SK-N-SH (cell line): ENCODE measurements around the gene HS6ST3. TPM values are rescaled to one million over a fixed set of nuclear protein-coding genes. Genes with fewer than 3 reads are reported as not detected.

Experiments
- CTCF ChIA-PET: fragments of 300-600, 350-600 bp; formaldehyde crosslinking; extraction: SDS; loops from one replicate; lab custom pipeline; 2021; lab: Yijun Ruan, JAX
- POLR2A ChIA-PET: fragments of 350-600 bp; sonication (Branson Sonifier 250); formaldehyde crosslinking; extraction: SDS; loops from one replicate; lab custom pipeline; 2020; ENCODE audit warnings: antibody characterized with exemption, inconsistent platforms; lab: Yijun Ruan, JAX
- DNase-seq: peaks from one replicate; pipeline ENCODE4 v3.0.0; 2012
- H2AFZ ChIP-seq: fragments of 200-600 bp; sonication (generic); 2 replicates; pipeline ENCODE4 v1.8.1; 2016; ENCODE audit warnings: antibody characterized with exemption, mild to moderate bottlenecking, low read depth
- H3F3A ChIP-seq: fragments of 200-600 bp; sonication (generic); replicated peaks from 2 replicates; pipeline ENCODE3; 2016; ENCODE audit warnings: antibody characterized with exemption, mild to moderate bottlenecking; ENCODE audit not compliant: insufficient read depth
- H3K27ac ChIP-seq, 2 experiments: fragments of 200-500 bp in 1 of 2; fragments of 200-600 bp in 1 of 2; sonication (Bioruptor generic) in 1 of 2; sonication (generic), shearing (Covaris generic) in 1 of 2; 2 replicates each; pipeline versions ENCODE4 v1.5.1 to v1.6.1; 2014 to 2016; ENCODE audit warnings: low read depth in 2 of 2, inconsistent platforms in 1 of 2, low read length in 1 of 2, mild to moderate bottlenecking in 1 of 2, mixed read lengths in 1 of 2
- H3K27me3 ChIP-seq: fragments of 200-600 bp; sonication (generic), shearing (Covaris generic); 2 replicates; pipeline ENCODE4 v1.6.1; 2016; ENCODE audit warnings: mixed run types; ENCODE audit not compliant: insufficient read depth
- H3K36me3 ChIP-seq, 2 experiments: fragments of 200-500 bp in 1 of 2; fragments of 200-600 bp in 1 of 2; sonication (Bioruptor generic) in 1 of 2; sonication (generic) in 1 of 2; replicated peaks in 1 of 2; 2 replicates each; pipeline versions ENCODE3 to v1.5.1; 2014 to 2016; ENCODE audit warnings: low read length in 1 of 2, mild to moderate bottlenecking in 1 of 2; ENCODE audit not compliant: insufficient read depth in 2 of 2, control insufficient read depth in 1 of 2
- H3K4me1 ChIP-seq, 2 experiments: fragments of 200-500 bp in 1 of 2; fragments of 200-600 bp in 1 of 2; sonication (Bioruptor generic) in 1 of 2; sonication (generic), shearing (Covaris generic) in 1 of 2; 2 replicates each; pipeline versions ENCODE4 v1.5.1 to v1.6.1; 2014 to 2016; ENCODE audit warnings: low read depth in 1 of 2, low read length in 1 of 2, mixed run types in 1 of 2; ENCODE audit not compliant: insufficient read depth in 2 of 2, control insufficient read depth in 1 of 2
- H3K4me2 ChIP-seq: fragments of 200-600 bp; sonication (generic), shearing (Covaris generic); 2 replicates; pipeline ENCODE4 v1.6.1; 2017; ENCODE audit warnings: mixed run types
- H3K4me3 ChIP-seq, 2 experiments: fragments of 200-500 bp in 1 of 2; fragments of 200-600 bp in 1 of 2; sonication (Bioruptor generic) in 1 of 2; sonication (generic), shearing (Covaris generic) in 1 of 2; 2 replicates each; pipeline versions ENCODE4 v1.5.1 to v1.8.1; 2014 to 2016; ENCODE audit warnings: low read depth in 2 of 2, inconsistent platforms in 1 of 2, low read length in 1 of 2, mild to moderate bottlenecking in 1 of 2, mixed read lengths in 1 of 2, moderate library complexity in 1 of 2
- H3K79me2 ChIP-seq: fragments of 200-600 bp; sonication (generic); 2 replicates; pipeline ENCODE4 v1.8.1; 2017; ENCODE audit warnings: mild to moderate bottlenecking; ENCODE audit not compliant: insufficient read depth
- H3K9ac ChIP-seq: fragments of 200-600 bp; sonication (generic); 2 replicates; pipeline ENCODE4 v1.6.1; 2017; ENCODE audit warnings: mixed run types
- H3K9me2 ChIP-seq: fragments of 200-600 bp; sonication (generic); 2 replicates; pipeline ENCODE4 v1.6.1; 2017; ENCODE audit warnings: mixed run types
- H3K9me3 ChIP-seq: fragments of 200-600 bp; sonication (generic); 2 replicates; pipeline ENCODE4 v1.6.1; 2017; ENCODE audit warnings: mixed run types, mild to moderate bottlenecking, moderate library complexity
- H4K20me1 ChIP-seq: fragments of 200-600 bp; sonication (generic); 2 replicates; pipeline ENCODE4 v1.6.1; 2017; ENCODE audit warnings: mild to moderate bottlenecking, mixed run types; ENCODE audit not compliant: insufficient read depth
- CHD2 ChIP-seq: fragments of 150-350 bp; IDR thresholded peaks from 2 replicates; pipeline ENCODE4 v1.6.1; 2018; ENCODE audit warnings: low read length; ENCODE audit not compliant: partially characterized antibody
- CTCF ChIP-seq: fragments of 200-600 bp; sonication (generic); IDR thresholded peaks from 2 replicates; pipeline ENCODE4 v1.6.1; 2017; ENCODE audit warnings: antibody characterized with exemption, mild to moderate bottlenecking, moderate library complexity
- ELF1 ChIP-seq: IDR thresholded peaks from 2 replicates; pipeline ENCODE4 v1.4.0; 2012
- EP300 ChIP-seq, 2 experiments: IDR thresholded peaks; 2 replicates each; pipeline versions ENCODE4 v1.4.0 to v1.6.1; 2012; ENCODE audit warnings: borderline replicate concordance in 1 of 2, low read depth in 1 of 2, low read length in 1 of 2
- FOXM1 ChIP-seq: IDR thresholded peaks from 2 replicates; pipeline ENCODE4 v1.4.0; 2012; ENCODE audit warnings: low read depth, mild to moderate bottlenecking
- GABPA ChIP-seq: IDR thresholded peaks from 2 replicates; pipeline ENCODE4 v1.4.0; 2012; ENCODE audit warnings: low read depth, mild to moderate bottlenecking
- IRF3 ChIP-seq: fragments of 150-350 bp; IDR thresholded peaks from 2 replicates; pipeline ENCODE4 v1.6.1; 2016; ENCODE audit warnings: mild to moderate bottlenecking, low read depth, low read length
- MEF2A ChIP-seq: IDR thresholded peaks from 2 replicates; pipeline ENCODE4 v1.4.0; 2012; ENCODE audit warnings: low read depth, borderline replicate concordance
- MXI1 ChIP-seq: IDR thresholded peaks from 2 replicates; pipeline ENCODE4 v1.6.1; 2012; ENCODE audit warnings: mild to moderate bottlenecking, low read depth, low read length, improper control_type of control experiment
- NFIC ChIP-seq: IDR thresholded peaks from 2 replicates; pipeline ENCODE4 v1.4.0; 2012; ENCODE audit warnings: borderline replicate concordance
- NRF1 ChIP-seq: IDR thresholded peaks from 2 replicates; pipeline ENCODE4 v1.6.1; 2012; ENCODE audit warnings: low read depth, mild to moderate bottlenecking, low read length
- REST ChIP-seq: IDR thresholded peaks from 2 replicates; pipeline ENCODE4 v1.6.1; 2012; ENCODE audit warnings: mild to moderate bottlenecking, low read depth, low read length, moderate library complexity
- RXRA ChIP-seq: IDR thresholded peaks from 2 replicates; pipeline ENCODE4 v1.4.0; 2012; ENCODE audit warnings: low read depth, mild to moderate bottlenecking, borderline replicate concordance
- TAF1 ChIP-seq: IDR thresholded peaks from 2 replicates; pipeline ENCODE4 v1.6.1; 2012; ENCODE audit warnings: low read depth, mild to moderate bottlenecking, low read length, moderate library complexity, borderline replicate concordance
- TEAD4 ChIP-seq: IDR thresholded peaks from 2 replicates; pipeline ENCODE4 v1.4.0; 2012; ENCODE audit warnings: mild to moderate bottlenecking, borderline replicate concordance; ENCODE audit not compliant: insufficient read depth
- USF2 ChIP-seq: fragments of 150-350 bp; IDR thresholded peaks from 2 replicates; pipeline ENCODE4 v1.6.1; 2017; ENCODE audit warnings: antibody characterized with exemption, low read length, low read depth, borderline replicate concordance
- YY1 ChIP-seq: IDR thresholded peaks from 2 replicates; pipeline ENCODE4 v1.4.0; 2012; ENCODE audit warnings: low read depth, mild to moderate bottlenecking
- WGBS: methylation state at CpG from one replicate; pipeline ENCODE4 v1.1.6; 2017; ENCODE audit warnings: low lambda C conversion rate; 5-methylcytosine and 5-hydroxymethylcytosine counted together
- polyA plus RNA-seq, 3 experiments: library from polyadenylated mRNA; depleted of rRNA; stranded (reverse); fragments of >200 nt; gene quantifications; 2 replicates each; pipeline ENCODE4 v1.2.3, GENCODE V29; 2012

The HS6ST3 gene
- polyA plus RNA-seq, 1 of the 3 experiments (the other 2 are of a cell fraction): under 0.01 TPM

GRCh38 chr13:96238241-96238640 lies 148.3 kb downstream of the HS6ST3 start:
- H3K27me3 ChIP-seq: no peaks in the 10 kb centered on the region
- no peak overlapping the region for H3K4me3 ChIP-seq

GRCh38 chr13:96238861-96239260 lies 149.0 kb downstream of the HS6ST3 start:
- no peak for DNase-seq
- no peaks in the 10 kb centered on the region for H3K4me1 ChIP-seq
- WGBS: 32% methylated on average over 5 of the region's 5 CpGs
- no peak for TF ChIP-seq YY1
- no peak for TF ChIP-seq REST
- TF ChIP-seq NRF1: no peak
- TF ChIP-seq TAF1: no peak
- no peak for TF ChIP-seq USF2
- TF ChIP-seq IRF3: no peak
- no peak for TF ChIP-seq FOXM1
- no peak for TF ChIP-seq RXRA
- no peak for TF ChIP-seq GABPA
- no peak for TF ChIP-seq MXI1

More at GRCh38 chr13:96238241-96238640, 148.3 kb downstream of the HS6ST3 start:
- Histone ChIP-seq H3K36me3 (no peaks in the 10 kb centered on the region), H3K27ac (no peak overlapping the region), H3K9me3 (no peaks in the 10 kb centered on the region), H4K20me1 (no peaks in the 10 kb centered on the region), H3K4me2 (no peak overlapping the region), H3K9ac (no peak overlapping the region), H3K9me2 (no peaks in the 10 kb centered on the region), H3K79me2 (no peaks in the 10 kb centered on the region), H2AFZ (no peak overlapping the region; the same call in 1 of the 2 replicates), H3F3A (no peaks in the 10 kb centered on the region), H3K4me1 (no peaks in the 10 kb centered on the region)
- ChIA-PET CTCF (no interaction called here), POLR2A (no interaction called here)
- DNase-seq: no peak
- no peak for TF ChIP-seq USF2
- no peak for TF ChIP-seq CTCF
- TF ChIP-seq TEAD4: no peak
- TF ChIP-seq MEF2A: no peak
- no peak for TF ChIP-seq GABPA
- TF ChIP-seq NFIC: no peak
- TF ChIP-seq MXI1: no peak
- no peak for TF ChIP-seq ELF1
- TF ChIP-seq EP300 (IDR thresholded peaks at IDR 0.05; ENCODE audit: borderline replicate concordance in 1 of 2, low read depth in 1 of 2, low read length in 1 of 2): no peak
- TF ChIP-seq CHD2: no peak
- 32% methylated on average over 5 of the region's 5 CpGs for WGBS

More at GRCh38 chr13:96238861-96239260, 149.0 kb downstream of the HS6ST3 start:
- Histone ChIP-seq H4K20me1 (no peaks in the 10 kb centered on the region), H3K4me2 (no peak overlapping the region), H3K27ac (no peak overlapping the region), H3K9ac (no peak overlapping the region), H3K27me3 (no peaks in the 10 kb centered on the region), H3K79me2 (no peaks in the 10 kb centered on the region), H3K36me3 (no peaks in the 10 kb centered on the region), H3K9me3 (no peaks in the 10 kb centered on the region), H3K9me2 (no peaks in the 10 kb centered on the region), H2AFZ (peak overlapping the region; percentile 4; the same call in 1 of the 2 replicates), H3K4me3 (no peak overlapping the region), H3F3A (no peaks in the 10 kb centered on the region)
- ChIA-PET CTCF (no interaction called here), POLR2A (no interaction called here)
